NOMO-1 (cell line): ENCODE results near the gene LRRC10.
"Not testable (repeated sequence)": the region's sequence is repeated elsewhere in the genome, so short reads cannot be mapped to it uniquely, and the experiment has no call there.

ENCODE experiments used
- DNase-seq, 2 experiments: peaks; one replicate each; lab custom pipeline; 2025; ENCODE audit not compliant: unreplicated experiment in 2 of 2; lab: John Stamatoyannopoulos, UW

The LRRC10 gene

DNA sequence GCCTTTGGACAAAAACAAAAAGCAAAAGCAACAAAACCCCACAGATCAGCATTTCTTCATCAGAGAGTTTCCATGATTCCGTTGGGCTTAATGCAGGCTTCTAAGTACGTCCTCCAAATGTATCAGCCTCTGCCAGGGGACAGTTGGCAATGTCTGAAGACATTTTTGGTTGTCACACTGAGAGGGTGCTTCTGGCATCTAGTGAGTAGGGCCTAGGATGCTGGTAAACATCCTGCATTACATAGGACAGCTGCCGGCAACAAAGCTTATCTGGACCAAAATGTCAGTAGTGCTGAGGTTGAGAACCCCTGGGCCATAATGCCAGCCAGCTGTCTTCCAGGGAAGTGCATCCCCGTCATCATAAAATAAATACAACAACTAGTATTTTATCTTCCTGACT lies 9.4 kb upstream of the LRRC10 start:
- DNase-seq, result no peak

- no peak for DNase-seq
Observed at GRCh38 chr12:69619050-69619449, 8.3 kb upstream of the LRRC10 start.

GRCh38 chr12:69616025-69616424 lies 5.3 kb upstream of the LRRC10 start:
- DNase-seq, result peak; percentile 11 to 45

- no peak for DNase-seq
Observed at GRCh38 chr12:69613351-69613750, 2.6 kb upstream of the LRRC10 start.

GRCh38 chr12:69610126-69610525 lies 581 bp downstream of the LRRC10 start:
- no peak for DNase-seq

GRCh38 chr12:69608114-69608513 lies 2.6 kb downstream of the LRRC10 start:
- DNase-seq, result no peak

DNA sequence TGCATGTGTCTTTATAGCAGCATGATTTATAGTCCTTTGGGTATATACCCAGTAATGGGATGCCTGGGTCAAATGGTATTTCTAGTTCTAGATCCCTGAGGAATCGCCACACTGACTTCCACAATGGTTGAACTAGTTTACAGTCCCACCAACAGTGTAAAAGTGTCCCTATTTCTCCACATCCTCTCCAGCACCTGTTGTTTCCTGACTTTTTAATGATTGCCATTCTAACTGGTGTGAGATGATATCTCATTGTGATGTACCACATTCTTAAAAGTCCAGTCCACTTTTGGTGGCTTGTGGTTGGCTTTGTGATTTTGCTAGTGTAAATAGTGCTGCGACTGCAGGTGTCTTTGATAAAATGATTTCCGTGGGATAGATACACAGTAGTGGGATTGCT lies 6.4 kb downstream of the LRRC10 start:
- DNase-seq, result not testable (repeated sequence)

DNA sequence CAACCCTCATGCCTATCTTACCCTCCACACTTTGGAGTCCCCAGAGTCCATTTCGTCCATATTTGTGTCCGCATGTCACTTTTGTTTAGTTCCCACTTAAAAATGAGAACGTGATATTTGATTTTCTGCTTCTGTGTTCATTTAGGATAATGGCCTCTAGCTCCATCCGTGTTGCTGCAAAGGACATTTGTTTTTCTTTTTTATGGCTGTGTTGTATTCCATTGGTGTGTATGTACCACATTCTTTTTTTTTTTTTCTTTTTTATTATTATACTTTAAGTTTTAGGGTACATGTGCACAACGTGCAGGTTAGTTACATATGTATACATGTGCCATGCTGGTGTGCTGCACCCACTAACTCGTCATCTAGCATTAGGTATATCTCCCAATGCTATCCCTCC lies 7.2 kb downstream of the LRRC10 start:
- not testable (repeated sequence) for DNase-seq

DNA sequence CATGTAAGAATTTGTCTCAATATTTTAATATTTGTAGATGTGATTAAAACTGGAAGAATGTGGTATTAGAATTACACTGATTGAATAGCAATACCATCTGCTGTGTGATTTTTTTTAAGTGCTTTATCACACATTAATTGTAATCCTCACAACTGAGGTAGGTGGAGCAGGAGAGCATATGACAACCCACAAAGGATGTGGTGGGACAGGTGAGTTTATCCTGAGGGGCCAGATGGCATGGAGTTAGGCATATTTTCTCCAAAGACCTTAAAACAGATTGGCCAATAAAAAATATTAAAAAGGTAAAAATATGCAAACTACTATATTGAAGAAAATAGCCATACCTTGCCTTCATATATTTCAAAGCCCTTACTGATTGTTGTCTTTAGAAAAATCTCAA lies 7.8 kb downstream of the LRRC10 start:
- DNase-seq, result no peak

GRCh38 chr12:69601962-69602685 lies 8.6 kb downstream of the LRRC10 start:
- no peak for DNase-seq

- DNase-seq, result no peak
Observed at GRCh38 chr12:69600804-69601203, 9.9 kb downstream of the LRRC10 start.

DNA sequence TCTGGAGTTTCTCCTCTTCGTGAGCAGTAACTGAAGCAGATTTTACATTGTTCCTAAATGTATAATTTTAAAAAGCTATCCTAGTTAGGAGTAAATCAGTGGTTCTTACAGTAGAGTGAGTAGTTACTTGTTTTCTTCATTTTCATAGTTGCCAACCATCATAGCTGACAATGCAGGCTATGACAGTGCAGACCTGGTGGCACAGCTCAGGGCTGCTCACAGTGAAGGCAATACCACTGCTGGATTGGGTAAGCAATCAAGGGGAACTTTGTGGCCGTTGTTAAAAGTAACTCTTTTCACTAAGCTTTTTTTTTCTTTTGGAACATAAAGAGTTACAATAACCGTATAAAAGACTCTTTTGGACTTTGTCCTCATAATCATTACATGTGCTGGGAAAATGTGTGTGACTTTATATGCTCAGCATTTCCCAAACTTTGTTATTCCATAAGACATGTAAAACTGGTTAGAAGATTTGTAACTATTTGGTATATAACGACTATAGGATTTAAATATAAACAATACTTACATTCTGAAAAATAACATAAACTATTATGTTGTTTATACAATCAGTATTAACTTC lies 12.4 kb downstream of the LRRC10 start:
- DNase-seq, result no peak

DNA sequence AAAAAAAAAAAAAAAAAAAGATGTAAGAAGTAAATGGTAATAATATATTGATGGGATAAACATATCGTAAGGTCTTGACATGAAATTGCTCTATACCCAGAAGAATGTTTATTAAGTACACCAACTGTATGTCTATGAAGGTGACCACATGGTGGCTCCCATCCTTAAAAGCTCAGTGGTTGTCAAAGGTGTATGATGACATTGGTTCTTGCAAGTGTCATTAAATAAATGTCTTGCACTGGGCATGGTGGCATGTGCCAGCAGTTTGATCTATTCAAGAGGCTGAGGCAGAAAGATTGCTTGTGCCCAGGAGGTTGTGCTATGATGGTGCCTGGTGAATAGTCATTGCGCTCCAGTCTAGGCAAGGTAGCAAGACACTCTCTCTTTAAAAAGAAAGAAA lies 15.0 kb downstream of the LRRC10 start:
- no peak for DNase-seq

DNA sequence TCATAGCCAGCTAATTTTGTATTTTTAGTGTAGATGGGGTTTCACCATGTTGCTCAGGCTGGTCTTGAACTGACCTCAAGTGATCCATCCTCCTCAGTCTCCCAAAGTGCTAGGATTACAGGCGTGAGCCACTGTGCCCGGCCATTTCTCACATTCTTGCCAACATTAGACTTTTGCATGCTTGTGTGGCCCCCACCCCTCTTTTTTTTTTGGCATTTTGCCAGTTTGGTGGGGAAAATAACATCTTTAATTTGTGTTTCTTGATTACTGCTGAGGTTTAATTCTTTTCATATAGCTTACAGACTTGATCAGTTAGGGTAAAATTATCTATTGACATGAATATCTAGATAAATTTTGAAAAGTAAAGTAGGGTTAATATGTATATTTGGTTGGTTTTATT lies 21.6 kb downstream of the LRRC10 start:
- no peak for DNase-seq

DNA sequence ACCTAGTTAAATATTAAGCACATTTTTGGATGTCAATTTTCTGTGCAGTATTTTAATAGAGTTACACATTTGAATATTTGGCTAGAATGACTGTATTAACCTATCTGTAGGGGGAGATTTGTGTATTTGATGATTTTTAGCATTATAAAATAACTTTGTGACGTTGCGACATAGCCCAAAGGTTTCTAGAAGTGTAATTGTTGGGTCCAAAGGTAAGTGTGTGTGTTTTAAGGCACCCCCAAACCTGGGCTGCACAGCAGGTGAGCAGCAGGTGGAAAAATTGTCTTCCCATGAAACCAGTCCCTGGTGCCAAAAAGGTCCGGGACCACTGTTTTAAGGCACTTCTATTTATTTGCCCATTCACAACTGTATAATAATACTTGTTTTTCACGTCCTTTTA lies 22.2 kb downstream of the LRRC10 start:
- no peak for DNase-seq

DNA sequence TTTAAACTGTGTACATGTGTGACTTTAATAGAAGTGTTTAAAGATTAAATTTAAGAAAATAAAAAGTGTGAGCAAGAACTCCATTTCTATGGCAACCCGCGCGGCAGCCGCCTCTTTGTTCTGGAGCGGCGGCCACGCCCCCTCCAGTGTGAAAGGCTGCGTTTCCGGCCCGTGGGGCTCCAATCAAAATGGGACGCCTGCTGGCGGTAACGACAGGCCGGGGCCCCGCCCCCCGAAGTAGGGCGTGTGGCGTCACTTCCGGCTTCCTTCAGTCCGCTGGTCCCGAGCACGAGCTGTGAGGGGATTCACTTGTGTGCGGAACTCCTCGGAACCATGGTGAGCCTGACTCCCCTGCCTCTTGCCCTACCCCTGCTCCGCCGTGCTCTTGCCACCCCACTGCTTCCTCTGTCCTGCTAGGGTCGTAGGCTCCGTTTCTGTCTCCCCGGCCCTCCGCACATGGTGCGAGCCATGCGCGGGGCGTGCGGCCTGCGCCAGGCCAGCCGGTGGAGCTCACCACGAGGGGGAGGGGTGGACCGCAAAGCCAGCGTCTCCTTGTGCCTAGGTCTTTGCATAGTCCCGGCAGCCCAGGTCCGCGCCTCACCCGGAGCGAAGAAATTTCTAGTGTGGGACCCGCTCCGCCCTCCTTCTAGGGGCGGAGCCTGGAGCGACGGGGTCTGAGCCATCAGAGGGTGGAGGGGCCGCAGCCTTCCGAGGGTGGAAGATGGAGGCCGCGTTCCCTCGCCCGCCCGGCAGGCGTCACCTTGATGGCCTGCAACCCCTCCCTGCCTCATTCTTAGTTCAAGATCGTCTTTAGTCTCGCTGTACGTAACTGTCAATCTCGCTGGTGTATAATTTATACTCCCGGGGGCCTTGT lies 25.3 kb downstream of the LRRC10 start, which contains the start of gene CCT2:
CCT2 (plus strand) TSS at position 271 of the 874 bp plus-strand sequence; CDS start at position 334, 63 bp downstream.
- DNase-seq, result peak; percentile 89 to 93

DNA sequence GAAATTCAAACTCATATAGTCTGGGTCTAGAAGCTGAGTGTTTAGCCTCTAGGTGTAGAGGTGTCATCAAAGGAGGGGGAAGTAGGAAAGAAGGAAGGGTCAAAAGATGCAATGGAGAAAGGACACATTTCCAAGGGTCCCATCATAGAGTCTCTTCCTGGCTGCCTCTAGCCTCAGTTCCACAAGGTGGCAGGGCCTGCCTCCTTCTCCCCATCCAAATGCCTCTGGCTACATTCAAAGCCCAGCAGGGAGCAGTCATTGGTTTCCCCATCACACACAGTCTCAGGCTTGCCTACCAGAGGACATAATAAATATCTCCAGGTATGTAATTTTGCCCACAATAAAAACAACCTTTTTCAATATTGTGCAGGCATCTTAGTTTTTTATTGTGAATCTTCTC lies 27.5 kb downstream of the LRRC10 start:
- no peak for DNase-seq

DNA sequence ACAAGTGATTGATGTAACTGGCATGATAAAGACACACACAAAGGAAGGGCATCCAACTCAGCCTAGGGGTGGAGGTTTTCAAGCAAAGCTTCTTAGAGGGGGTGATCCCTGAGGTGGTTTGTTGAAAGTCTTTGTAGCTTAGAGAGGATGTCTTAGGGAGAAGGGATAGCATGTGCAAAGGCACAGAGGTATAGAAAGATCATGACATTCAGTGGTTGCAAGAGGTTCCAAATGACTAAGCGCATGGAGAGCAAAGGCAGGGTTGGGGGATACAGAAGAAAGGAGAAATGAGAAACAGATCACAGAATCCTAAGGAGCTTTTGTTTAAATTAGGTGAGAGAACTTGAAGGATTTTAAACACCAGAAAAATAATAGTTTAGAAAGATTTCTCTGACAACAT lies 30.6 kb downstream of the LRRC10 start:
- no peak for DNase-seq

DNA sequence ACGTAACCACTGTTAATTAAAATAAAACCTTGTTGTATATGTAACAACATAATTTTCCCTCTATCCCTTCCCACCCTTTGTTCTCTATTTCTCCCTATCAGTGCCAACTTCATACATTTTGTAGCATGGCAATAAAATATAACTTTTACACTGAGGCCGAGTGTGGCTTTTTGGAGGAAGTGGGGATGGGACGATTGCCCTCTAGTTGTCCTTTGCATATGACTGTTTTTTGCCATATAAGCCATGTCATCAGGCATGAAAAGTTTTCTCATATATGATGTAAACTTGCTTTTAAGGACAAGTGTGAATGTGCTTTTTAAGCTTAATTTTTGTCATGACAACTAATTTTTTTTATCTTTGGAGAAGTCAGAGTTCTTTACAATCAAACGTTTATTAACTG lies 31.7 kb downstream of the LRRC10 start:
- no peak for DNase-seq

DNA sequence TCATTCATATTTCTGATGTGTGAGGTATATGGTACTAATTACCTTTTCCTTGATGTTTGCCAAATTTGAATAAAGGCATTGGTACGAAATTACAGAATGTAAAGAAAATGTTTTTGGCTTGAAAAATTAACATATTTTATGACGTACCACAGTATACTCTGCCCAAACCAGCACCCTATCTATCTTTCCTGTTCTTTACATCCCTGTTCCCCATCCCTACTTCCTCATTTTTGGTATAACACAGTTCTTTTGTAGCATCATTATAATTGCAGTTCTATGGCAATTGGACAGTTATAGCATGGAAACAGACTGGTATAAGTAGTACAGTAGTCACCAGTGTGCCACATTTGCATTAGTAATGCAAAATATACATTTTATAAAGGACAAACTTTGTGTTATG lies 32.4 kb downstream of the LRRC10 start:
- peak; percentile 8 to 20 for DNase-seq

GRCh38 chr12:69575346-69575745 lies 35.4 kb downstream of the LRRC10 start:
- DNase-seq, result no peak
